ENCODE data around the gene TWF1.

DNA sequence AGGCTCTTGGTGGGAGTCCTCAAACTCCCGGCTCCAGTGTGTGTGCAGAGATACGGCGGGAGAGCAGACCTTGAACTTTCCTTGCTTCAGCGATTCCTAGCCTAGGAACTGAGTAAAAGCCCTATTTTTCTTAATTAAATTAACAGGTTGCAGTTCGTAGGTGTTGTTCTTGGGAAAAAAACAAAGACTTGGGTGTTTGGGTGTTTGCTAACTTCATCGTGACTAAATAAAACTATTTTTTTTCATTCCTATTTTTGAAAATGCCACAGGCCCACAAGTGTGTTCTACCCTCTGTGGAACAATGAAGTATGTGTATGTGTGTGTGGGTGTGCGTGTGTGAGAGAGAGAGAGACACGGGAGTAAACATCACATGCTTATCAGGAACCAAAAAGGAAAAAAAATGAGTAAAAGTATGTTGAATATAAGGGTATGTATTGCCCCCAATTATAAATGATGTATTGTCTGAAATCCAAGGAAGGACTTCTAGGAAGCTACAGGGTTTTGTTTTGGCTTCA lies 30.4 kb upstream of the TWF1 start:
- TF ChIP-seq, protein P1, sequence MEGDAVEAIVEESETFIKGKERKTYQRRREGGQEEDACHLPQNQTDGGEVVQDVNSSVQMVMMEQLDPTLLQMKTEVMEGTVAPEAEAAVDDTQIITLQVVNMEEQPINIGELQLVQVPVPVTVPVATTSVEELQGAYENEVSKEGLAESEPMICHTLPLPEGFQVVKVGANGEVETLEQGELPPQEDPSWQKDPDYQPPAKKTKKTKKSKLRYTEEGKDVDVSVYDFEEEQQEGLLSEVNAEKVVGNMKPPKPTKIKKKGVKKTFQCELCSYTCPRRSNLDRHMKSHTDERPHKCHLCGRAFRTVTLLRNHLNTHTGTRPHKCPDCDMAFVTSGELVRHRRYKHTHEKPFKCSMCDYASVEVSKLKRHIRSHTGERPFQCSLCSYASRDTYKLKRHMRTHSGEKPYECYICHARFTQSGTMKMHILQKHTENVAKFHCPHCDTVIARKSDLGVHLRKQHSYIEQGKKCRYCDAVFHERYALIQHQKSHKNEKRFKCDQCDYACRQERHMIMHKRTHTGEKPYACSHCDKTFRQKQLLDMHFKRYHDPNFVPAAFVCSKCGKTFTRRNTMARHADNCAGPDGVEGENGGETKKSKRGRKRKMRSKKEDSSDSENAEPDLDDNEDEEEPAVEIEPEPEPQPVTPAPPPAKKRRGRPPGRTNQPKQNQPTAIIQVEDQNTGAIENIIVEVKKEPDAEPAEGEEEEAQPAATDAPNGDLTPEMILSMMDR (conservative IDR thresholded peaks at IDR 0.05; ENCODE audit: low read depth, low read length) = no peak
- TF ChIP-seq EZH2 (IDR thresholded peaks at IDR 0.05; ENCODE audit: borderline replicate concordance, low read depth, low read length, poor library complexity, severe bottlenecking) = no peak
